IMR-90 (cell line): ENCODE results near the gene CWC27. TPM values are rescaled to one million over a fixed set of nuclear protein-coding genes. Genes with fewer than 3 reads are reported as not detected.

Source experiments
- ATAC-seq: fragments of 200-7000 bp; cut with Tn5 transposase; 2 replicates; pipeline ENCODE4 v1.9.1; 2020; ENCODE audit warnings: low read depth, mild to moderate bottlenecking, moderate library complexity
- BruUV-seq: library from RNA; stranded (reverse); fragments of 400-500 nt; replicated peaks from 2 replicates; lab custom pipeline; 2021; lab: Mats Ljungman, UMichigan
- CTCF ChIA-PET: fragments of 300-600 bp; formaldehyde crosslinking; extraction: SDS; loops from one replicate; lab custom pipeline; 2021; ENCODE audit warnings: antibody characterized with exemption; lab: Yijun Ruan, JAX
- POLR2A ChIA-PET: fragments of 300-600 bp; sonication (Branson Sonifier 250); formaldehyde crosslinking; loops from one replicate; lab custom pipeline; 2022; ENCODE audit warnings: antibody characterized with exemption; ENCODE audit not compliant: unreplicated experiment; lab: Charles Lee
- DNase-seq: peaks from one replicate; pipeline ENCODE4 v3.0.0; 2013
- H2AFZ ChIP-seq: replicated peaks from 2 replicates; pipeline ENCODE3; 2013; ENCODE audit warnings: low read length, mild to moderate bottlenecking; ENCODE audit not compliant: poor library complexity
- H2AK5ac ChIP-seq: 2 replicates; pipeline ENCODE4 v1.6.1; 2013; ENCODE audit warnings: low read depth, low read length, inconsistent platforms
- H2AK9ac ChIP-seq: replicated peaks from 2 replicates; pipeline ENCODE3; 2013; ENCODE audit warnings: mild to moderate bottlenecking, low read depth, low read length, moderate library complexity; ENCODE audit not compliant: poor library complexity
- H2BK120ac ChIP-seq: 2 replicates; pipeline ENCODE4 v1.6.1; 2013; ENCODE audit warnings: low read depth, low read length, inconsistent platforms
- H2BK15ac ChIP-seq: 3 replicates; pipeline ENCODE4 v1.6.1; 2013; ENCODE audit warnings: low read depth, low read length, inconsistent platforms
- H2BK20ac ChIP-seq: 2 replicates; pipeline ENCODE4 v1.6.1; 2013; ENCODE audit warnings: low read depth, mild to moderate bottlenecking, inconsistent platforms, low read length, moderate library complexity
- H2BK5ac ChIP-seq: 2 replicates; pipeline ENCODE4 v1.6.1; 2013; ENCODE audit warnings: mild to moderate bottlenecking, low read depth, low read length, inconsistent platforms; ENCODE audit not compliant: poor library complexity, severe bottlenecking
- H3K14ac ChIP-seq: replicated peaks from 2 replicates; pipeline ENCODE4 v1.6.1; 2013; ENCODE audit warnings: low read depth, low read length, inconsistent platforms
- H3K18ac ChIP-seq: 2 replicates; pipeline ENCODE4 v1.6.1; 2013; ENCODE audit warnings: low read depth, low read length, control low read depth
- H3K23ac ChIP-seq: 2 replicates; pipeline ENCODE4 v1.6.1; 2013; ENCODE audit warnings: low read depth, low read length, inconsistent platforms
- H3K27ac ChIP-seq: 2 replicates; pipeline ENCODE4 v1.5.1; 2013; ENCODE audit warnings: mild to moderate bottlenecking, control low read depth, low read length; ENCODE audit not compliant: insufficient read depth
- H3K27me3 ChIP-seq: 2 replicates; pipeline ENCODE4 v1.6.1; 2013; ENCODE audit warnings: low read length; ENCODE audit not compliant: control insufficient read depth, insufficient read depth
- H3K36me3 ChIP-seq: 2 replicates; pipeline ENCODE4 v1.6.1; 2013; ENCODE audit warnings: low read length, mixed read lengths; ENCODE audit not compliant: control insufficient read depth, insufficient read depth
- H3K4ac ChIP-seq: 2 replicates; pipeline ENCODE4 v1.6.1; 2013; ENCODE audit warnings: low read depth, low read length, inconsistent platforms
- H3K4me1 ChIP-seq: 2 replicates; pipeline ENCODE4 v1.6.1; 2013; ENCODE audit warnings: low read length, mixed read lengths; ENCODE audit not compliant: control insufficient read depth, insufficient read depth
- H3K4me2 ChIP-seq: 2 replicates; pipeline ENCODE4 v1.6.1; 2013; ENCODE audit warnings: low read depth, mild to moderate bottlenecking, control low read depth, low read length, moderate library complexity
- H3K4me3 ChIP-seq: 2 replicates; pipeline ENCODE4 v1.5.1; 2013; ENCODE audit warnings: low read depth, mild to moderate bottlenecking, control low read depth, low read length, moderate library complexity; ENCODE audit not compliant: insufficient read depth
- H3K56ac ChIP-seq: 2 replicates; pipeline ENCODE4 v1.6.1; 2013; ENCODE audit warnings: low read length, inconsistent platforms; ENCODE audit not compliant: insufficient read depth; ENCODE audit errors: extremely low read depth
- H3K79me1 ChIP-seq, 2 experiments: 2 replicates each; pipeline ENCODE4 v1.6.1; 2013; ENCODE audit warnings: low read length in 2 of 2, inconsistent platforms in 1 of 2, low read depth in 1 of 2
- H3K9ac ChIP-seq: 2 replicates; pipeline ENCODE4 v1.6.1; 2013; ENCODE audit warnings: low read depth, low read length, control low read depth
- H3K9me1 ChIP-seq: 2 replicates; pipeline ENCODE4 v1.6.1; 2013; ENCODE audit warnings: low read length, inconsistent platforms; ENCODE audit not compliant: insufficient read depth
- H3K9me3 ChIP-seq: 2 replicates; pipeline ENCODE4 v1.6.1; 2013; ENCODE audit warnings: low read length; ENCODE audit not compliant: control insufficient read depth, insufficient read depth
- H4K20me1 ChIP-seq: 2 replicates; pipeline ENCODE4 v1.6.1; 2013; ENCODE audit warnings: low read length, inconsistent platforms; ENCODE audit not compliant: insufficient read depth
- H4K5ac ChIP-seq: 2 replicates; pipeline ENCODE4 v1.6.1; 2013; ENCODE audit warnings: mild to moderate bottlenecking, low read depth, low read length, control low read depth
- H4K8ac ChIP-seq, 2 experiments: 2 replicates each; pipeline ENCODE4 v1.6.1; 2013; ENCODE audit warnings: low read depth in 2 of 2, low read length in 2 of 2, control low read depth in 1 of 2, inconsistent platforms in 1 of 2
- H4K91ac ChIP-seq: 2 replicates; pipeline ENCODE4 v1.6.1; 2013; ENCODE audit warnings: low read depth, low read length, inconsistent platforms; ENCODE audit not compliant: insufficient read depth
- CEBPB ChIP-seq: IDR thresholded peaks from 2 replicates; pipeline ENCODE4 v1.6.1; 2012; ENCODE audit warnings: low read depth, low read length, improper control_type of control experiment
- FOS ChIP-seq: fragments of 150-350 bp; IDR thresholded peaks from 2 replicates; pipeline ENCODE4 v1.6.1; 2016; ENCODE audit warnings: low read depth, low read length
- POLR2A ChIP-seq: IDR thresholded peaks from 2 replicates; pipeline ENCODE4 v1.6.1; 2012; ENCODE audit warnings: mild to moderate bottlenecking, low read depth, low read length
- WGBS, 2 experiments: methylation state at CpG; one replicate each; pipeline versions ENCODE4 v1.1.5 to v1.1.7; 2013; ENCODE audit warnings: missing lambda C conversion rate in 2 of 2; ENCODE audit not compliant: insufficient read length in 1 of 2; ENCODE audit errors: extremely low coverage in 2 of 2; 5-methylcytosine and 5-hydroxymethylcytosine counted together
- dilution Hi-C: fragments of 300-500 bp; cut with HindIII; formaldehyde crosslinking; loops from one replicate; pipeline ENCODE4 v1.14.3; 2018; ENCODE audit warnings: low sequenced_read_pairs; ENCODE audit not compliant: unreplicated experiment
- in situ Hi-C: fragments of 300-500 bp; cut with MboI; formaldehyde crosslinking; loops from 3 replicates; pipeline ENCODE4 v1.14.3; 2019; ENCODE audit warnings: low sequenced_read_pairs, inconsistent platforms, mixed read lengths
- intact Hi-C: fragments of 100-400 bp; cut with micrococcal nuclease; formaldehyde crosslinking; loops from 2 replicates; pipeline ENCODE4 v1.10.0; 2022
- polyA plus RNA-seq, 3 experiments: library from polyadenylated mRNA; depleted of rRNA; stranded (reverse); fragments of >200 nt; gene quantifications; 2 replicates each; pipeline ENCODE4 v1.2.3, GENCODE V29; 2012; ENCODE audit warnings: low replicate concordance in 1 of 3
- total RNA-seq: library from RNA; depleted of rRNA; stranded (reverse); fragments of >200 nt; gene quantifications from 2 replicates; pipeline ENCODE4 v1.2.3, GENCODE V29; 2012

The CWC27 gene
- total and polyA plus RNA-seq, 2 of the 4 experiments (the other 2 are of a cell fraction), result 13.3 to 17.1 TPM

GRCh38 chr5:65059681-65060598, 291.2 kb downstream of the CWC27 start:
- Histone ChIP-seq H3K4me1 (peaks cover 14% of the 10 kb centered on the region; the same call in 1 of the 2 replicates), H4K8ac (peak overlapping the region; percentile 21 to 57; a peak in 3 of 4 replicates), H2AK5ac (peak overlapping the region; percentile 27; the same call in 1 of the 2 replicates), H3K27ac (peak overlapping the region; percentile 28), H2BK5ac (peak overlapping the region; percentile 83), H2BK120ac (peak overlapping the region; percentile 80), H2AFZ (peak overlapping the region; percentile 90), H2BK15ac (peak overlapping the region; percentile 67; the same call in 1 of the 3 replicates), H3K9ac (no peak overlapping the region; the same call in 1 of the 2 replicates), H3K4ac (peak overlapping the region; percentile 87; the same call in 1 of the 2 replicates), H3K23ac (peak overlapping the region; percentile 21; the same call in 1 of the 2 replicates), H3K14ac (peak overlapping the region; percentile 75), H3K27me3 (no peaks in the 10 kb centered on the region), H3K4me3 (no peak overlapping the region), H3K18ac (peak overlapping the region; percentile 44; the same call in 1 of the 2 replicates), H3K79me1 (peaks cover 0 to 13% of the 10 kb centered on the region in 2 experiments; a peak in 2 of 4 replicates), H4K91ac (peak overlapping the region; percentile 65), H3K4me2 (no peak overlapping the region), H4K5ac (peak overlapping the region; percentile 60; the same call in 1 of the 2 replicates), H3K56ac (no peak overlapping the region), H3K9me3 (no peaks in the 10 kb centered on the region), H4K20me1 (no peaks in the 10 kb centered on the region), H3K36me3 (no peaks in the 10 kb centered on the region), H2BK20ac (peak overlapping the region; percentile 52; the same call in 1 of the 2 replicates), H3K9me1 (peaks cover 18% of the 10 kb centered on the region), H2AK9ac (peak overlapping the region; percentile 50)
- CTCF ChIA-PET, result interaction anchor here (0.6 to 1.5 kb wide), 4 partner anchors 8 to 13 kb away, joined by 3 to 4 read pairs (median 3); no protein-coding TSS in a partner anchor
- no TSS peak for BruUV-seq
- POLR2A ChIA-PET, result no interaction called here
- dilution Hi-C loops, result no loop called here
- DNase-seq, result peak; percentile 89
- in situ Hi-C loops, result no loop called here
- peak; percentile 63 for ATAC-seq
- intact Hi-C loops, result no loop called here
- 100% methylated on average over 1 of the region's 6 CpGs; no CpG with 5 or more reads in 1 of the 2 experiments for WGBS, 2 experiments
- no peak for TF ChIP-seq FOS
- TF ChIP-seq CEBPB, result peak; percentile 10
- TF ChIP-seq POLR2A, result peak; percentile 42; the same call in 1 of the 2 replicates
